H1 (cell line): ENCODE results near the gene CLIP4. TPM values are rescaled to one million over a fixed set of nuclear protein-coding genes. Genes with fewer than 3 reads are reported as not detected.

Experiments used
- CTCF ChIA-PET: fragments of 300-600 bp; sonication (Branson Sonifier 250); formaldehyde crosslinking; loops from one replicate; lab custom pipeline; 2021; ENCODE audit not compliant: partially characterized antibody; lab: Charles Lee
- POLR2A ChIA-PET: fragments of 300-600 bp; sonication (Branson Sonifier 250); formaldehyde crosslinking; loops from one replicate; lab custom pipeline; 2021; ENCODE audit warnings: inconsistent platforms; ENCODE audit not compliant: partially characterized antibody; lab: Charles Lee
- DNase-seq, 2 experiments: peaks; one replicate each; pipeline versions ENCODE4 v3.0.0 to v3.0.0-alpha.2; 2010 to 2022; ENCODE audit warnings: low spot score in 2 of 2, low read depth in 1 of 2, mixed read lengths in 1 of 2
- FAIRE-seq: peaks from 2 replicates; lab custom pipeline; 2011; peaks lifted over from hg19 to GRCh38; lab: Jason Lieb, UNC
- H2AFZ ChIP-seq: 2 replicates; pipeline ENCODE4 v1.8.1; 2012; ENCODE audit warnings: low read length, inconsistent platforms
- H2AK5ac ChIP-seq: 2 replicates; pipeline ENCODE4 v1.6.1; 2013; ENCODE audit warnings: low read depth, low read length
- H2BK120ac ChIP-seq: replicated peaks from 2 replicates; pipeline ENCODE3; 2013; ENCODE audit warnings: low read depth, low read length, inconsistent platforms
- H2BK12ac ChIP-seq: 2 replicates; pipeline ENCODE4 v1.6.1; 2013; ENCODE audit warnings: low read depth, low read length
- H2BK15ac ChIP-seq: 2 replicates; pipeline ENCODE4 v1.6.1; 2013; ENCODE audit warnings: low read length
- H2BK20ac ChIP-seq: 2 replicates; pipeline ENCODE4 v1.6.1; 2013; ENCODE audit warnings: low read length
- H2BK5ac ChIP-seq: 2 replicates; pipeline ENCODE4 v1.6.1; 2013; ENCODE audit warnings: low read depth, low read length
- H3K14ac ChIP-seq: 2 replicates; pipeline ENCODE4 v1.6.1; 2013; ENCODE audit warnings: inconsistent platforms; ENCODE audit not compliant: insufficient read length
- H3K18ac ChIP-seq: 2 replicates; pipeline ENCODE4 v1.6.1; 2013; ENCODE audit warnings: low read length; ENCODE audit errors: extremely low read depth
- H3K23ac ChIP-seq: 2 replicates; pipeline ENCODE4 v1.6.1; 2013; ENCODE audit warnings: inconsistent platforms; ENCODE audit not compliant: insufficient read length
- H3K23me2 ChIP-seq: 2 replicates; pipeline ENCODE4 v1.6.1; 2013; ENCODE audit warnings: low read depth, low read length
- H3K27ac ChIP-seq: 2 replicates; pipeline ENCODE4 v1.6.1; 2011; ENCODE audit warnings: low read depth, low read length, inconsistent platforms
- H3K27me3 ChIP-seq, 4 experiments: replicated peaks in 1 of 4; 1 replicate in 1 of 4; 2 replicates in 3 of 4; pipeline versions ENCODE4 v1.6.1 to v1.8.1; 2011 to 2013; ENCODE audit warnings: low read length in 3 of 4, mild to moderate bottlenecking in 3 of 4, inconsistent platforms in 2 of 4, mixed read lengths in 2 of 4, moderate library complexity in 1 of 4; ENCODE audit not compliant: control insufficient read depth in 3 of 4, insufficient read depth in 3 of 4; ENCODE audit errors: extremely low read depth in 1 of 4
- H3K36me3 ChIP-seq, 4 experiments: 2 replicates each; pipeline versions ENCODE4 v1.6.1 to v1.8.1; 2011 to 2013; ENCODE audit warnings: mild to moderate bottlenecking in 4 of 4, low read length in 3 of 4, moderate library complexity in 2 of 4, control low read depth in 1 of 4, inconsistent platforms in 1 of 4; ENCODE audit not compliant: insufficient read depth in 4 of 4, control insufficient read depth in 2 of 4
- H3K4ac ChIP-seq: replicated peaks from 2 replicates; pipeline ENCODE3; 2013; ENCODE audit warnings: low read length, low read depth, mixed read lengths, inconsistent platforms; ENCODE audit not compliant: insufficient read length
- H3K4me1 ChIP-seq, 4 experiments: replicated peaks in 1 of 4; 1 replicate in 1 of 4; 2 replicates in 3 of 4; pipeline versions ENCODE4 v1.6.1 to v1.8.1; 2011 to 2013; ENCODE audit warnings: low read length in 3 of 4, inconsistent platforms in 2 of 4, mixed read lengths in 1 of 4; ENCODE audit not compliant: insufficient read depth in 4 of 4, control insufficient read depth in 3 of 4
- H3K4me2 ChIP-seq, 2 experiments: 2 replicates each; pipeline versions ENCODE4 v1.6.1 to v1.8.1; 2011 to 2013; ENCODE audit warnings: low read depth in 2 of 2, low read length in 2 of 2, control low read depth in 1 of 2, inconsistent platforms in 1 of 2, mild to moderate bottlenecking in 1 of 2; ENCODE audit not compliant: insufficient read depth in 1 of 2
- H3K4me3 ChIP-seq, 4 experiments: fragments of 200-600, 300-600 bp in 1 of 4; sonication (generic), shearing (Covaris generic), sonication (Bioruptor Twin) in 1 of 4; 2 replicates each; pipeline versions ENCODE4 v1.5.1 to v1.8.1; 2011 to 2016; ENCODE audit warnings: low read length in 4 of 4, low read depth in 3 of 4, control low read depth in 2 of 4, inconsistent platforms in 2 of 4, mild to moderate bottlenecking in 2 of 4, mixed read lengths in 1 of 4, moderate library complexity in 1 of 4; ENCODE audit not compliant: insufficient read depth in 2 of 4; ENCODE audit errors: extremely low read depth in 1 of 4
- H3K56ac ChIP-seq: replicated peaks from 2 replicates; pipeline ENCODE3; 2013; ENCODE audit warnings: low read depth, mild to moderate bottlenecking, mixed read lengths, low read length, inconsistent platforms; ENCODE audit not compliant: insufficient read length
- H3K79me1 ChIP-seq: 2 replicates; pipeline ENCODE4 v1.6.1; 2013; ENCODE audit warnings: low read depth, low read length, control low read depth
- H3K79me2 ChIP-seq, 2 experiments: 2 replicates each; pipeline versions ENCODE4 v1.6.1 to v1.8.1; 2012 to 2013; ENCODE audit warnings: low read length in 2 of 2, mild to moderate bottlenecking in 2 of 2, inconsistent platforms in 1 of 2; ENCODE audit not compliant: insufficient read depth in 2 of 2, control insufficient read depth in 1 of 2
- H3K9ac ChIP-seq, 4 experiments: replicated peaks in 1 of 4; 1 replicate in 1 of 4; 2 replicates in 3 of 4; pipeline versions ENCODE4 v1.6.1 to v1.8.1; 2011 to 2013; ENCODE audit warnings: low read depth in 3 of 4, low read length in 3 of 4, control low read depth in 2 of 4, mild to moderate bottlenecking in 2 of 4, moderate library complexity in 2 of 4, inconsistent platforms in 1 of 4; ENCODE audit errors: extremely low read depth in 1 of 4
- H3K9me3 ChIP-seq, 2 experiments: 2 replicates each; pipeline versions ENCODE4 v1.6.1 to v1.8.1; 2012 to 2013; ENCODE audit warnings: mild to moderate bottlenecking in 2 of 2, moderate library complexity in 2 of 2, control low read depth in 1 of 2, inconsistent platforms in 1 of 2, low read depth in 1 of 2, low read length in 1 of 2, mixed read lengths in 1 of 2; ENCODE audit not compliant: insufficient read depth in 2 of 2
- H4K20me1 ChIP-seq, 2 experiments: replicated peaks in 1 of 2; 2 replicates each; pipeline versions ENCODE3 to v1.8.1; 2011 to 2013; ENCODE audit warnings: inconsistent platforms in 2 of 2, low read length in 2 of 2, mild to moderate bottlenecking in 1 of 2; ENCODE audit not compliant: insufficient read depth in 2 of 2, control insufficient read depth in 1 of 2
- H4K5ac ChIP-seq: 2 replicates; pipeline ENCODE4 v1.6.1; 2013; ENCODE audit warnings: low read length, low read depth, mixed read lengths, inconsistent platforms; ENCODE audit not compliant: insufficient read length
- H4K8ac ChIP-seq: 2 replicates; pipeline ENCODE4 v1.8.0; 2013; ENCODE audit warnings: mild to moderate bottlenecking, moderate library complexity, low read length, inconsistent platforms; ENCODE audit not compliant: insufficient read depth; ENCODE audit errors: extremely low read depth
- H4K91ac ChIP-seq: replicated peaks from 2 replicates; pipeline ENCODE3; 2013; ENCODE audit warnings: low read length, mixed read lengths, inconsistent platforms; ENCODE audit not compliant: insufficient read length
- BRCA1 ChIP-seq: IDR thresholded peaks from 2 replicates; pipeline ENCODE4 v1.6.1; 2012; ENCODE audit warnings: low read depth, low read length, improper control_type of control experiment
- CBX8 ChIP-seq: fragments of 300-800, 300-1000 bp; sonication (generic); IDR thresholded peaks from 2 replicates; pipeline ENCODE4 v1.7.1; 2016; ENCODE audit warnings: low read depth, low read length, borderline replicate concordance
- CEBPB ChIP-seq: IDR thresholded peaks from 2 replicates; pipeline ENCODE4 v1.6.1; 2012; ENCODE audit warnings: low read depth, low read length
- CTBP2 ChIP-seq: IDR thresholded peaks from 2 replicates; pipeline ENCODE4 v1.7.0; 2011; ENCODE audit warnings: borderline replicate concordance, mild to moderate bottlenecking, moderate library complexity, mixed read lengths, low read length; ENCODE audit not compliant: insufficient read depth, insufficient read length
- EP300 ChIP-seq, 2 experiments: IDR thresholded peaks; 1 replicate in 1 of 2; 2 replicates in 1 of 2; pipeline ENCODE4 v1.6.1; 2011 to 2012; ENCODE audit warnings: low read depth in 2 of 2, low read length in 2 of 2, mild to moderate bottlenecking in 2 of 2, borderline replicate concordance in 1 of 2, inconsistent platforms in 1 of 2, moderate library complexity in 1 of 2
- GTF2F1 ChIP-seq: IDR thresholded peaks from 2 replicates; pipeline ENCODE4 v1.6.1; 2012; ENCODE audit warnings: low read depth, low read length, improper control_type of control experiment, borderline replicate concordance
- HDAC6 ChIP-seq: IDR thresholded peaks from one replicate; pipeline ENCODE4 v1.7.1; 2012; ENCODE audit warnings: low read depth, mild to moderate bottlenecking, inconsistent platforms, low read length, moderate library complexity
- NANOG ChIP-seq: IDR thresholded peaks from 2 replicates; pipeline ENCODE4 v1.6.1; 2011; ENCODE audit warnings: low read length, low read depth, mild to moderate bottlenecking, inconsistent platforms; ENCODE audit not compliant: insufficient read depth, poor library complexity, severe bottlenecking
- POLR2A ChIP-seq, 2 experiments: IDR thresholded peaks; 1 replicate in 1 of 2; 2 replicates in 1 of 2; pipeline ENCODE4 v1.6.1; 2011; ENCODE audit warnings: low read depth in 2 of 2, low read length in 2 of 2, mild to moderate bottlenecking in 2 of 2; ENCODE audit errors: control extremely low read depth in 1 of 2
- RXRA ChIP-seq: IDR thresholded peaks from 2 replicates; pipeline ENCODE4 v1.6.1; 2011; ENCODE audit warnings: low read depth, mild to moderate bottlenecking, low read length, moderate library complexity; ENCODE audit not compliant: insufficient read depth
- SAP30 ChIP-seq: fragments of 300-600 bp; sonication (generic); IDR thresholded peaks from 2 replicates; pipeline ENCODE4 v1.7.1; 2012; ENCODE audit warnings: low read length, moderate library complexity, mild to moderate bottlenecking, inconsistent platforms; ENCODE audit not compliant: insufficient read depth, insufficient replicate concordance
- SRF ChIP-seq: IDR thresholded peaks from 2 replicates; pipeline ENCODE4 v1.6.1; 2011; ENCODE audit warnings: mild to moderate bottlenecking, low read depth, low read length, moderate library complexity
- TEAD4 ChIP-seq: IDR thresholded peaks from 2 replicates; pipeline ENCODE4 v1.6.1; 2012; ENCODE audit warnings: low read depth, low read length, inconsistent platforms, mixed read lengths
- WGBS, 2 experiments: shearing (Covaris generic) in 1 of 2; methylation state at CpG; one replicate each; pipeline versions ENCODE4 v1.1.6 to v1.1.7; 2013 to 2015; ENCODE audit warnings: low lambda C conversion rate in 2 of 2, mixed read lengths in 2 of 2, inconsistent platforms in 1 of 2, low coverage in 1 of 2, missing lambda C conversion rate in 1 of 2; ENCODE audit not compliant: insufficient replicate concordance in 2 of 2, insufficient coverage in 1 of 2, insufficient read length in 1 of 2; ENCODE audit errors: extremely low coverage in 1 of 2, missing lambda C conversion rate in 1 of 2; 5-methylcytosine and 5-hydroxymethylcytosine counted together
- polyA plus RNA-seq, 7 experiments: library from polyadenylated mRNA; depleted of rRNA in 3 of 7; stranded (reverse) in 5 of 7; unstranded in 2 of 7; fragments of >200 nt in 5 of 7; fragments of 200-250 nt in 2 of 7; gene quantifications; 1 replicate in 5 of 7; 2 replicates in 1 of 7; 4 replicates in 1 of 7; pipeline versions ENCODE4 v1.2.1 to v1.2.3, GENCODE V29; 2011 to 2013; ENCODE audit warnings: missing spikeins in 2 of 7, mixed read lengths in 2 of 7
- total RNA-seq: library from RNA; stranded (reverse); fragmentation: NEBNext Ultra II Directional; extraction: Animal tissue kit (Norgen Biotek cat#: 25700); gene quantifications from 2 replicates; pipeline ENCODE4 v1.2.1, GENCODE V29; 2021
- TF ChIP-seq, protein P1 (sequence below): IDR thresholded peaks from 2 replicates; pipeline ENCODE4 v1.6.1; 2011; ENCODE audit warnings: low read depth, mild to moderate bottlenecking, low read length; ENCODE audit not compliant: insufficient read depth

Gene CLIP4
- total and polyA plus RNA-seq, 2 of the 8 experiments (the other 6 are each of a cell fraction or from before 2014, with no cell fraction given), result 0.08 to 0.09 TPM

DNA sequence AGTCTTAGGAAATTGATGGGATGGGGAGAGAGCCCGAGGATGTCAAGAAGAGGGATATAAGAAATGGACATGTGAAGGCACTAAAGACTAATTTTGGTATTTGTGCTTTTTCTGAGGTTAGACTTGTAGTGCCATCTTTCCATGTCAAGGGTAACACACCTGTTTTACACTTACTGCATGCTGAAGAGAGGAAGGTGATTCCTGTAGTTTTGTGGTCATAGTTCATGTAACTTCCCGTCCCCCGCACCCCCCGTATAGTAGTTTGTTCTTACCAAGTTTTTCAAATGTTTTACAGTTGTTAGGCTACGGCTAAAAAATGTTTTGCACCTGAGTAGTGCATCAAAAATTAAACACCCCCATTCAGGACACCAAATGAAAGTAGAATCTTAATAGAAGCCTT is 73.8 kb downstream of the CLIP4 start:
- H2AFZ ChIP-seq, result no peak overlapping the region
- DNase-seq (no peak), FAIRE-seq (no peak)
- no peaks in the 10 kb centered on the region for H3K79me1 ChIP-seq
- H4K5ac ChIP-seq, result no peak overlapping the region
- H3K9me3 ChIP-seq, result peaks cover 0 to 4% of the 10 kb centered on the region in 2 experiments; a peak in 1 of 4 replicates
- H4K8ac ChIP-seq, result no peak overlapping the region
- H3K23me2 ChIP-seq, result no peaks in the 10 kb centered on the region
- H3K9ac ChIP-seq, result no peak overlapping the region
- no peaks in the 10 kb centered on the region for H4K20me1 ChIP-seq
- no peak overlapping the region for H3K56ac ChIP-seq
- no peak overlapping the region for H2AK5ac ChIP-seq
- no peak overlapping the region for H2BK20ac ChIP-seq
- H3K27me3 ChIP-seq, result no peaks in the 10 kb centered on the region
- H3K4me3 ChIP-seq, result no peak overlapping the region
- no peak overlapping the region for H3K18ac ChIP-seq
- H3K4me1 ChIP-seq, result no peaks in the 10 kb centered on the region
- H3K4ac ChIP-seq, result no peak overlapping the region
- no peaks in the 10 kb centered on the region for H3K36me3 ChIP-seq
- H3K27ac ChIP-seq, result no peak overlapping the region
- H3K14ac ChIP-seq, result no peak overlapping the region
- no peak overlapping the region for H3K23ac ChIP-seq
- TF ChIP-seq HDAC6, result no peak
- no peak for TF ChIP-seq CTBP2
- TF ChIP-seq SAP30, result no peak
- TF ChIP-seq, protein P1, sequence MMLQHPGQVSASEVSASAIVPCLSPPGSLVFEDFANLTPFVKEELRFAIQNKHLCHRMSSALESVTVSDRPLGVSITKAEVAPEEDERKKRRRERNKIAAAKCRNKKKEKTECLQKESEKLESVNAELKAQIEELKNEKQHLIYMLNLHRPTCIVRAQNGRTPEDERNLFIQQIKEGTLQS, result no peak
- TF ChIP-seq NANOG, result no peak
- TF ChIP-seq RXRA, result no peak
- no peak for TF ChIP-seq CEBPB
- TF ChIP-seq TEAD4, result no peak
- no peak for TF ChIP-seq BRCA1
- TF ChIP-seq CBX8, result no peak
- no peak for TF ChIP-seq EP300 (IDR thresholded peaks at IDR 0.05; ENCODE audit: borderline replicate concordance in 1 of 2, low read depth in 2 of 2, low read length in 2 of 2)
- no peak for TF ChIP-seq POLR2A (IDR thresholded peaks at IDR 0.05; ENCODE audit: control extremely low read depth in 1 of 2, low read depth in 2 of 2, low read length in 2 of 2)
- no peak for TF ChIP-seq GTF2F1
- no peak for TF ChIP-seq SRF
- no peak overlapping the region for H2BK120ac ChIP-seq
- WGBS, 2 experiments, result 93% methylated on average over 5 of the region's 5 CpGs; no CpG with 5 or more reads in 1 of the 2 experiments
- no peak overlapping the region for H3K4me2 ChIP-seq
- POLR2A ChIA-PET, result no interaction called here
- CTCF ChIA-PET, result no interaction called here
- H2BK12ac ChIP-seq, result no peak overlapping the region
- H3K79me2 ChIP-seq, result no peaks in the 10 kb centered on the region
- H4K91ac ChIP-seq, result no peak overlapping the region
- no peak overlapping the region for H2BK15ac ChIP-seq
- H2BK5ac ChIP-seq, result no peak overlapping the region
